ENCODE measurements around the gene IQGAP3. TPM values are rescaled to one million over a fixed set of nuclear protein-coding genes. Genes with fewer than 3 reads are reported as not detected.
A peak's percentile ranks its signal among the peaks of the same experiment; 100 is the strongest.

The IQGAP3 gene
- total RNA-seq, 1 donor from 2014 or later, result 1.3 TPM

GRCh38 chr1:156499842-156500542, 72.4 kb downstream of the IQGAP3 start:
- peak overlapping the region; percentile 94 for H3K4me3 ChIP-seq
- no peak for ATAC-seq
- TF ChIP-seq, protein P1, sequence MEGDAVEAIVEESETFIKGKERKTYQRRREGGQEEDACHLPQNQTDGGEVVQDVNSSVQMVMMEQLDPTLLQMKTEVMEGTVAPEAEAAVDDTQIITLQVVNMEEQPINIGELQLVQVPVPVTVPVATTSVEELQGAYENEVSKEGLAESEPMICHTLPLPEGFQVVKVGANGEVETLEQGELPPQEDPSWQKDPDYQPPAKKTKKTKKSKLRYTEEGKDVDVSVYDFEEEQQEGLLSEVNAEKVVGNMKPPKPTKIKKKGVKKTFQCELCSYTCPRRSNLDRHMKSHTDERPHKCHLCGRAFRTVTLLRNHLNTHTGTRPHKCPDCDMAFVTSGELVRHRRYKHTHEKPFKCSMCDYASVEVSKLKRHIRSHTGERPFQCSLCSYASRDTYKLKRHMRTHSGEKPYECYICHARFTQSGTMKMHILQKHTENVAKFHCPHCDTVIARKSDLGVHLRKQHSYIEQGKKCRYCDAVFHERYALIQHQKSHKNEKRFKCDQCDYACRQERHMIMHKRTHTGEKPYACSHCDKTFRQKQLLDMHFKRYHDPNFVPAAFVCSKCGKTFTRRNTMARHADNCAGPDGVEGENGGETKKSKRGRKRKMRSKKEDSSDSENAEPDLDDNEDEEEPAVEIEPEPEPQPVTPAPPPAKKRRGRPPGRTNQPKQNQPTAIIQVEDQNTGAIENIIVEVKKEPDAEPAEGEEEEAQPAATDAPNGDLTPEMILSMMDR (IDR thresholded peaks at IDR 0.05), result no peak
- peaks cover 4% of the 10 kb centered on the region for H3K36me3 ChIP-seq
- no peaks in the 10 kb centered on the region for H3K27me3 ChIP-seq
- H3K4me1 ChIP-seq, result peaks cover 73% of the 10 kb centered on the region
- peak overlapping the region; percentile 100 for H3K27ac ChIP-seq
- H3K9me3 ChIP-seq, result no peaks in the 10 kb centered on the region
- DNase-seq, result peak; percentile 80
- intact Hi-C loops (cut with DNase I), result no loop called here

DNA sequence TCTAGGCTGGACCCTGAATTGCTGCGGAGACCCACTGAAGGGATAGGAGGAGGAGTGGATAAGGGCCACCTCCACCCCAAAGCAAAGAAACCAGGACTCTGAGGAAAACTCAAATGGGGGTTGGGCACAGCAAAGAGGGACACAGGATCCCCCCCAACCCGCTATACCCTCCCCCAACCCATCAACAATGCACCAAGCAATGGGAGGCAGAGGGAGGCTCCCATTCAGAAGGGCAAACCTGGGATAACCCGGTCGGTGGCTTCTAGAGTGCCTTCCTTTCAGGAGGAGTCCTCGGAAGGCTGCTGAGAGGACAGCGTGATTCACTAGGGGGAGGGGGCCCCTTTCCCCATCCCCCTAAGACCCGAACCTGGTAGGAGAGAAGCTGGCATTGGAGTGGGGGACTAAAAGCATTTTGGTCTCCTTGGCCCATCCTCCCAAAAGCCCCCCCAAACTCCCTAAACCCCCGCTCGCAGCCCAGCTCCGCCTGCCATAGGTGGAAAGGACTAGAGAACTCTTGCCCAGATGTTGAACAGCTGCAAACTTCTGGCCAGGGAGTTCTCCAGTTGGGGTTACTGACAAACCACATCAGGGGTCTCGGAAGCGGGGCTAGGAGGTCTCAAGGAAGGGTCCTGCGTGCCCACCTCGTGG, 73.0 kb downstream of the IQGAP3 start:
- Histone ChIP-seq H3K27ac (peak overlapping the region; percentile 100), H3K9me3 (no peaks in the 10 kb centered on the region), H3K36me3 (peaks cover 7% of the 10 kb centered on the region), H3K4me1 (peaks cover 74% of the 10 kb centered on the region), H3K4me3 (peak overlapping the region; percentile 94), H3K27me3 (no peaks in the 10 kb centered on the region)
- intact Hi-C loops (cut with DNase I), result no loop called here
- TF ChIP-seq, protein P1 (IDR thresholded peaks at IDR 0.05), result no peak
- ATAC-seq (no peak), DNase-seq (peak; percentile 57)

DNA sequence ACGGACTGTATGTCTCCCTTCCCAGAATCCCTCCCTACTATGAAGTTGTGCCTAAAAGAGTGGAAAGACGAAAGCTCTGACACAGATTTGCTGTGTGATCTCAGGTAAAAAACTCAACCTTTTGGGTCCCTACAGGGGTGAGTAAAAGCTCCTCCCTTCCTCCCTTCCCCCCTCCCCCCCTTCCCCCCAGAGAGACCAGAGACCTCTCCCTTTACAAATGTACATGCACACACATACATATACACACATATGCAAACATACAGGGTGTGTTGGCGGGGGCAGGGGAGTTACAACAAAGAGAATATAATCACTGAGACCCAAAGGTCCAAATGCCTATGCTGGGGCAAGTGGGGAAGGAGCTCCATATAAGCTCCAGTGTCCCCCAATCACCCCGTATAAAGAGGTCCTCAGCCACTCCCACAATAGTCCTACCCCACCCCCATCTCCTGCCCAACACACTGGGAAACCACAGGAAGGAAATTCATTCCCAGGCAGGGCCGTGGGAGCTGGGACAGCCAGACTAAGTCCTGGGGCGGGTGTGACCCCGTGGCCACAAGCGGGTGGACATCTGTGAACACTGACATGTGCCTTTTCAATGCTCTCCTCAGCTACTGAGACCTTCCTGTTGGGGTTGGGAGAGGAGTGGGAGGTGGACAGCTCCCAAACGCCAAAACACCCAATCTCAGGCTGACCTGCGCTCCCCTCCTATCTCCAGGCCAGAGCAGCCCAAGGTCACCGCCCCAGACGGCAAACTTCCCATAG, 73.8 kb downstream of the IQGAP3 start:
- H3K27ac ChIP-seq, result peak overlapping the region; percentile 100
- no peaks in the 10 kb centered on the region for H3K9me3 ChIP-seq
- H3K4me1 ChIP-seq, result peaks cover 74% of the 10 kb centered on the region
- peak overlapping the region; percentile 94 for H3K4me3 ChIP-seq
- H3K27me3 ChIP-seq, result no peaks in the 10 kb centered on the region
- TF ChIP-seq, protein P1 (IDR thresholded peaks at IDR 0.05), result no peak
- H3K36me3 ChIP-seq, result peaks cover 7% of the 10 kb centered on the region
- ATAC-seq (no peak), DNase-seq (peak; percentile 66)
- intact Hi-C loops (cut with DNase I), result no loop called here

- H3K9me3 ChIP-seq, result no peaks in the 10 kb centered on the region
- peak overlapping the region; percentile 94 for H3K4me3 ChIP-seq
- ATAC-seq, result no peak
- peaks cover 74% of the 10 kb centered on the region for H3K4me1 ChIP-seq
- H3K27me3 ChIP-seq, result no peaks in the 10 kb centered on the region
- peak; percentile 26 for DNase-seq
- peaks cover 7% of the 10 kb centered on the region for H3K36me3 ChIP-seq
- intact Hi-C loops (cut with DNase I), result no loop called here
- peak overlapping the region; percentile 6 for H3K27ac ChIP-seq
- TF ChIP-seq, protein P1 (IDR thresholded peaks at IDR 0.05), result no peak
Observed at GRCh38 chr1:156497743-156498431, 74.5 kb downstream of the IQGAP3 start.

DNA sequence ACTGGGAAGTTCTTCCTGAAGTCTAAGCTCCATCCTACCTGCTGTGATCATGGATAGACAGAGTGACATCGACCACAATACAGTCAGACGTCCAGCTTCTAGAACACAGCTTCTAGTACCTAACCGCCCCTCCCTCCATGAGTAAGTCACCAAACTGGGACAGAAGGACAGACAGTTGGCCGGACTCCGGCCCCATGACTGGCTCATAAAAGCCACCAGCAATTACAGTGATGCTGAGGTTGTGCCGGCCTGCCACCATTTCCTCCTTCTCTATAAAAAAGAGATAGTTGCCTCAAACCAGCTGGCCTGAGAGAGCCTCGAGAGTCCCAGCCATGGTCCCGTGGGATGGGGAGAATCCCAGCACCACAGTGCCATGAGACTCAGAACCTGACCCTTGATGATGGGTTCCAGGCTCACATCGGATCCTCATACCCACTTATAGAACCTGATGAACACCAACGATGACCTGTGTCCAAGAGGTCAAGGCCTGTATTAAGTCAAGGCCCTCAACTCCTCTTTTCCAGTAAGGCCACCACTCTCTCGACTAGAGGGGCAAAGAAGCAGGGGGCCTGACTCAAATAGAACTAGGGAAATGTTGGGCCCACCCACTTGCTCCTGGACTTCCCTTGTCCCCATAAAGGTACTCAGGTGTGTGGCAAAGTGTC, 75.2 kb downstream of the IQGAP3 start:
- ATAC-seq (no peak), DNase-seq (peak; percentile 26)
- peak overlapping the region; percentile 6 for H3K27ac ChIP-seq
- no peaks in the 10 kb centered on the region for H3K9me3 ChIP-seq
- peaks cover 75% of the 10 kb centered on the region for H3K4me1 ChIP-seq
- H3K27me3 ChIP-seq, result no peaks in the 10 kb centered on the region
- TF ChIP-seq, protein P1 (IDR thresholded peaks at IDR 0.05), result no peak
- peaks cover 7% of the 10 kb centered on the region for H3K36me3 ChIP-seq
- intact Hi-C loops (cut with DNase I), result no loop called here
- H3K4me3 ChIP-seq, result peak overlapping the region; percentile 94

Data from upper lobe of right lung (tissue), 1 donor.